K562 (cell line): ENCODE measurements around the gene SPATA33. TPM values are rescaled to one million over a fixed set of nuclear protein-coding genes. Genes with fewer than 3 reads are reported as not detected.

Experiments
- ATAC-seq: fragments of 200-7000 bp; cut with Tn5 transposase; 3 replicates; pipeline ENCODE4 v1.9.1; 2020; ENCODE audit warnings: moderate library complexity
- BruUV-seq: library from RNA; stranded (reverse); fragments of 400-500 nt; replicated peaks from 2 replicates; lab custom pipeline; 2021; lab: Mats Ljungman, UMichigan
- CTCF ChIA-PET: fragments of 300-600 bp; formaldehyde crosslinking; extraction: SDS; loops from one replicate; lab custom pipeline; 2021; ENCODE audit warnings: low intra/inter-chr PET ratio; lab: Yijun Ruan, JAX
- POLR2A ChIA-PET: fragments of 300-600, 350-650 bp; sonication (Branson Sonifier 250); formaldehyde crosslinking; extraction: SDS; loops from one replicate; lab custom pipeline; 2021; ENCODE audit warnings: antibody characterized with exemption, inconsistent platforms; lab: Yijun Ruan, JAX
- DNase-seq, 4 experiments: peaks; one replicate each; pipeline versions ENCODE4 v3.0.0 to v3.0.0-alpha.2; 2011 to 2018; ENCODE audit warnings: low spot score in 3 of 4, mixed read lengths in 3 of 4; ENCODE audit errors: extremely low read depth in 1 of 4
- FAIRE-seq: peaks from 2 replicates; lab custom pipeline; 2011; peaks lifted over from hg19 to GRCh38; lab: Jason Lieb, UNC
- H2AFZ ChIP-seq: 2 replicates; pipeline ENCODE4 v1.6.0; 2011; ENCODE audit warnings: low read depth, low read length, control low read depth, inconsistent platforms
- H3K27ac ChIP-seq: fragments of 200-600 bp; 3 replicates; pipeline ENCODE4 v1.8.0; 2011; ENCODE audit warnings: low read depth, mild to moderate bottlenecking, control low read depth, inconsistent platforms, low read length, moderate library complexity, mixed read lengths; ENCODE audit errors: extremely low read depth
- H3K27me3 ChIP-seq, 2 experiments: fragments of 300-600 bp in 1 of 2; 2 replicates in 1 of 2; 3 replicates in 1 of 2; pipeline versions ENCODE4 v1.6.0 to v1.8.0; 2011; ENCODE audit warnings: inconsistent platforms in 2 of 2, low read length in 2 of 2, mild to moderate bottlenecking in 1 of 2, mixed read lengths in 1 of 2, moderate library complexity in 1 of 2; ENCODE audit not compliant: control insufficient read depth in 2 of 2, insufficient read depth in 2 of 2
- H3K36me3 ChIP-seq: fragments of 300-600 bp; 3 replicates; pipeline ENCODE4 v1.8.0; 2011; ENCODE audit warnings: mild to moderate bottlenecking, low read length, inconsistent platforms; ENCODE audit not compliant: control insufficient read depth, insufficient read depth
- H3K4me1 ChIP-seq, 2 experiments: fragments of 200-600 bp in 1 of 2; replicated peaks in 1 of 2; 2 replicates in 1 of 2; 3 replicates in 1 of 2; pipeline versions ENCODE4 v1.5.1 to v1.8.0; 2011; ENCODE audit warnings: inconsistent platforms in 2 of 2, low read length in 2 of 2, mild to moderate bottlenecking in 1 of 2, mixed read lengths in 1 of 2, moderate library complexity in 1 of 2; ENCODE audit not compliant: control insufficient read depth in 2 of 2, insufficient read depth in 2 of 2
- H3K4me2 ChIP-seq: 2 replicates; pipeline ENCODE4 v1.6.1; 2011; ENCODE audit warnings: low read length, control low read depth, inconsistent platforms, mixed read lengths; ENCODE audit not compliant: insufficient read depth
- H3K4me3 ChIP-seq: fragments of 200-600 bp; sonication (generic), shearing (Covaris generic); 2 replicates; pipeline ENCODE4 v1.5.1; 2016; ENCODE audit warnings: control low read depth, inconsistent platforms
- H3K79me2 ChIP-seq: fragments of 200-600 bp; 3 replicates; pipeline ENCODE4 v1.8.0; 2011; ENCODE audit warnings: low read length, inconsistent platforms; ENCODE audit not compliant: control insufficient read depth, insufficient read depth
- H3K9ac ChIP-seq, 2 experiments: 2 replicates each; pipeline versions ENCODE4 v1.6.0 to v1.6.1; 2011; ENCODE audit warnings: low read depth in 2 of 2, low read length in 2 of 2, control low read depth in 1 of 2, inconsistent platforms in 1 of 2, mild to moderate bottlenecking in 1 of 2, mixed read lengths in 1 of 2; ENCODE audit not compliant: insufficient read depth in 1 of 2
- H3K9me1 ChIP-seq: one replicate; pipeline ENCODE4 v1.6.0; 2011; ENCODE audit warnings: inconsistent platforms, mild to moderate bottlenecking, low read length, moderate library complexity; ENCODE audit not compliant: control insufficient read depth, insufficient read depth
- H3K9me3 ChIP-seq: replicated peaks from 2 replicates; pipeline ENCODE4 v1.5.1; 2011; ENCODE audit warnings: low read depth, low read length, inconsistent platforms; ENCODE audit not compliant: control insufficient read depth, insufficient read depth
- H4K20me1 ChIP-seq: replicated peaks from 2 replicates; pipeline ENCODE4 v1.6.1; 2011; ENCODE audit warnings: low read length, inconsistent platforms, mixed read lengths; ENCODE audit not compliant: control insufficient read depth, insufficient read depth
- ARID1B ChIP-seq: fragments of 450-650 bp; IDR thresholded peaks from 2 replicates; pipeline ENCODE4 v1.6.1; 2016; ENCODE audit warnings: antibody characterized with exemption, mild to moderate bottlenecking, inconsistent platforms
- BDP1 ChIP-seq: IDR thresholded peaks from 3 replicates; pipeline ENCODE4 v1.6.1; 2011; ENCODE audit not compliant: insufficient read length, insufficient read depth
- CREBBP ChIP-seq: IDR thresholded peaks from one replicate; pipeline ENCODE4 v1.6.1; 2012; ENCODE audit warnings: low read depth, mild to moderate bottlenecking, control low read depth, inconsistent platforms, low read length
- DPF2 ChIP-seq: fragments of 450-650 bp; IDR thresholded peaks from 2 replicates; pipeline ENCODE4 v1.6.1; 2016
- LCOR ChIP-seq: sonication (generic); formaldehyde crosslinking; IDR thresholded peaks from 2 replicates; pipeline ENCODE4 v1.8.0; 2022; ENCODE audit warnings: mild to moderate bottlenecking, missing genetic modification reagents
- SRSF9 ChIP-seq: fragments of 200-400 bp; formaldehyde crosslinking; IDR thresholded peaks from 2 replicates; pipeline ENCODE4 v1.6.1; 2017; ENCODE audit warnings: low read depth, low read length, borderline replicate concordance
- WGBS: fragments of 100-300 bp; shearing (Covaris generic); methylation state at CpG from one replicate; pipeline ENCODE4 v1.1.6; 2016; ENCODE audit warnings: low coverage, mixed read lengths; ENCODE audit not compliant: insufficient coverage; ENCODE audit errors: missing lambda C conversion rate; 5-methylcytosine and 5-hydroxymethylcytosine counted together
- in situ Hi-C: fragments of 300-500 bp; cut with MboI; formaldehyde crosslinking; loops from 4 replicates; pipeline ENCODE4 v1.15.0; 2018; ENCODE audit warnings: inconsistent platforms, mixed read lengths
- intact Hi-C: fragments of 100-400 bp; cut with micrococcal nuclease; formaldehyde crosslinking; loops from 2 replicates; pipeline ENCODE4 v1.14.2; 2022
- polyA plus RNA-seq, 8 experiments: library from polyadenylated mRNA; depleted of rRNA in 4 of 8; stranded (reverse) in 5 of 8; unstranded in 3 of 8; fragments of >200 nt; fragmentation: Nextera tagmentation in 2 of 8; fragmentation: Illumina TruSeq in 1 of 8; extraction: Ambion mirVana in 2 of 8; extraction: Trizol in 1 of 8; gene quantifications; 2 replicates each; pipeline versions ENCODE4 v1.2.1 to v1.2.3, GENCODE V29; 2011 to 2014; ENCODE audit warnings: inconsistent platforms in 1 of 8, missing spikeins in 1 of 8
- total RNA-seq, 7 experiments: library from RNA; depleted of rRNA in 6 of 7; stranded (reverse); fragments of >200 nt in 6 of 7; fragmentation: Illumina TruSeq in 2 of 7; extraction: Trizol in 2 of 7; gene quantifications; 2 replicates each; pipeline versions ENCODE4 v1.2.1 to v1.2.3, GENCODE V29; 2011 to 2021; ENCODE audit warnings: low replicate concordance in 1 of 7
- TF ChIP-seq, protein P1 (sequence below): fragments of 250-450 bp; sonication (Bioruptor Pico); IDR thresholded peaks from 2 replicates; pipeline ENCODE4 v1.4.0; 2020; ENCODE audit warnings: mild to moderate bottlenecking, moderate library complexity

The SPATA33 gene
- total and polyA plus RNA-seq, 9 of the 15 experiments (the other 6 are each of a cell fraction or from before 2014, with no cell fraction given), result 4.0 to 20.0 (median 11.8) TPM

DNA sequence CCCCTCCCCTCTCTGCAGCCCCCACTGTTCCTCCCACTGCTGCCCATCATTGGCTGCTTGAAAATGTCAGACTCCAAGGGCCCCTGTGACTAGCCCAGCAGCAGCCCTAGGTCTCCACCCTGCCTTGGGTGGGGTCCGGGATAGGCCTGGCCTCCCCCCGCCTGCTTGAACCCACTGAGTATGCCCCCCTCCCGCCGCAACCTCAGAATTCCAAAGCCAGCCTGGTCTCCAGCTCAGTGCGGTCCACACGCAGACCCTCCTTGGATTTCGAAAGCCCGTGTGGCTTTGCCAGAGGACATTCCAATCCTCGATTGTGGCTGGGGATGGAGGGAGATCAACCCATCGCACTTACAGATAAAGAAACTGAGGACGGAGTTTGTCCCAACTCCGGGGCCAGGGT is 37.8 kb upstream of the SPATA33 start:
- ChIA-PET CTCF (no interaction called here), POLR2A (interaction anchor here (0.9 kb wide), 1 partner anchor 20 kb away, joined by 3 read pairs; no protein-coding TSS in a partner anchor)
- Histone ChIP-seq H3K9ac (no peak overlapping the region), H3K27me3 (peaks cover 25 to 48% of the 10 kb centered on the region in 2 experiments), H3K9me1 (no peaks in the 10 kb centered on the region), H3K79me2 (no peaks in the 10 kb centered on the region), H3K4me2 (no peak overlapping the region), H3K9me3 (no peaks in the 10 kb centered on the region), H3K36me3 (no peaks in the 10 kb centered on the region), H2AFZ (no peak overlapping the region), H3K4me3 (no peak overlapping the region), H4K20me1 (no peaks in the 10 kb centered on the region), H3K4me1 (peaks cover 0 to 51% of the 10 kb centered on the region in 2 experiments; a peak in 2 of 5 replicates), H3K27ac (no peak overlapping the region)
- intact Hi-C loops (no loop called here), in situ Hi-C loops (no loop called here)
- BruUV-seq, result no TSS peak
- FAIRE-seq, result no peak
- TF ChIP-seq, protein P1, sequence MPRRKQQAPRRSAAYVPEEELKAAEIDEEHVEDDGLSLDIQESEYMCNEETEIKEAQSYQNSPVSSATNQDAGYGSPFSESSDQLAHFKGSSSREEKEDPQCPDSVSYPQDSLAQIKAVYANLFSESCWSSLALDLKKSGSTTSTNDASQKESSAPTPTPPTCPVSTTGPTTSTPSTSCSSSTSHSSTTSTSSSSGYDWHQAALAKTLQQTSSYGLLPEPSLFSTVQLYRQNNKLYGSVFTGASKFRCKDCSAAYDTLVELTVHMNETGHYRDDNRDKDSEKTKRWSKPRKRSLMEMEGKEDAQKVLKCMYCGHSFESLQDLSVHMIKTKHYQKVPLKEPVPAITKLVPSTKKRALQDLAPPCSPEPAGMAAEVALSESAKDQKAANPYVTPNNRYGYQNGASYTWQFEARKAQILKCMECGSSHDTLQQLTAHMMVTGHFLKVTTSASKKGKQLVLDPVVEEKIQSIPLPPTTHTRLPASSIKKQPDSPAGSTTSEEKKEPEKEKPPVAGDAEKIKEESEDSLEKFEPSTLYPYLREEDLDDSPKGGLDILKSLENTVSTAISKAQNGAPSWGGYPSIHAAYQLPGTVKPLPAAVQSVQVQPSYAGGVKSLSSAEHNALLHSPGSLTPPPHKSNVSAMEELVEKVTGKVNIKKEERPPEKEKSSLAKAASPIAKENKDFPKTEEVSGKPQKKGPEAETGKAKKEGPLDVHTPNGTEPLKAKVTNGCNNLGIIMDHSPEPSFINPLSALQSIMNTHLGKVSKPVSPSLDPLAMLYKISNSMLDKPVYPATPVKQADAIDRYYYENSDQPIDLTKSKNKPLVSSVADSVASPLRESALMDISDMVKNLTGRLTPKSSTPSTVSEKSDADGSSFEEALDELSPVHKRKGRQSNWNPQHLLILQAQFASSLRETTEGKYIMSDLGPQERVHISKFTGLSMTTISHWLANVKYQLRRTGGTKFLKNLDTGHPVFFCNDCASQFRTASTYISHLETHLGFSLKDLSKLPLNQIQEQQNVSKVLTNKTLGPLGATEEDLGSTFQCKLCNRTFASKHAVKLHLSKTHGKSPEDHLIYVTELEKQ (CRISPR knock-in tag), result no peak
- no peak for TF ChIP-seq ARID1B
- no peak for TF ChIP-seq BDP1
- no peak for TF ChIP-seq SRSF9
- TF ChIP-seq DPF2, result no peak
- TF ChIP-seq LCOR (CRISPR knock-in tag), result no peak
- no peak for TF ChIP-seq CREBBP
- TF ChIP-seq, all 486 proteins: peak for 0
- WGBS, result 4% methylated on average over 12 of the region's 12 CpGs
- ATAC-seq, result no peak
- DNase-seq, result no peak
